Naive thymus-derived CD4-positive, alpha-beta T cell (primary cell): ENCODE results near the gene C3orf18. TPM values are rescaled to one million over a fixed set of nuclear protein-coding genes. Genes with fewer than 3 reads are reported as not detected.

Source experiments
- ATAC-seq: fragments of 150-1000 bp; cut with Tn5 transposase; 2 replicates; pipeline ENCODE4 v1.10.0; 2021; ENCODE audit warnings: mild to moderate bottlenecking, moderate library complexity
- CTCF ChIA-PET: fragments of 350-600 bp; sonication (Branson Sonifier 250); formaldehyde crosslinking; loops from one replicate; lab custom pipeline; 2021; ENCODE audit warnings: antibody characterized with exemption; lab: Charles Lee
- POLR2A ChIA-PET: fragments of 350-600 bp; sonication (Branson Sonifier 250); formaldehyde crosslinking; loops from one replicate; lab custom pipeline; 2021; ENCODE audit warnings: antibody characterized with exemption, inconsistent platforms; lab: Charles Lee
- DNase-seq, 9 donors: peaks; one replicate each; pipeline versions ENCODE4 v3.0.0 to v3.0.0-alpha.2; 2020 to 2022; ENCODE audit warnings: mixed read lengths in 1 of 9
- H3K27ac ChIP-seq: one replicate; pipeline ENCODE4 v1.7.0; 2013; ENCODE audit warnings: mild to moderate bottlenecking, low read depth, low read length, moderate library complexity
- H3K27me3 ChIP-seq, 2 donors: one replicate each; pipeline ENCODE4 v1.7.0; 2013; ENCODE audit warnings: low read length in 2 of 2, mild to moderate bottlenecking in 2 of 2, moderate library complexity in 2 of 2; ENCODE audit not compliant: control insufficient read depth in 2 of 2, insufficient read depth in 2 of 2
- H3K36me3 ChIP-seq, 3 experiments: 1 replicate in 2 of 3; 2 replicates in 1 of 3; pipeline ENCODE4 v1.7.0; 2013; ENCODE audit warnings: low read length in 3 of 3, mild to moderate bottlenecking in 3 of 3, moderate library complexity in 1 of 3; ENCODE audit not compliant: insufficient read depth in 3 of 3, control insufficient read depth in 2 of 3
- H3K4me1 ChIP-seq, 2 donors: one replicate each; pipeline ENCODE4 v1.7.0; 2013; ENCODE audit warnings: low read length in 2 of 2, mild to moderate bottlenecking in 2 of 2, moderate library complexity in 1 of 2; ENCODE audit not compliant: control insufficient read depth in 2 of 2, insufficient read depth in 2 of 2
- H3K4me3 ChIP-seq: 2 replicates; pipeline ENCODE4 v1.7.0; 2013; ENCODE audit warnings: mild to moderate bottlenecking, low read length
- H3K9me3 ChIP-seq, 3 experiments: 1 replicate in 2 of 3; 2 replicates in 1 of 3; pipeline ENCODE4 v1.7.0; 2013; ENCODE audit warnings: low read length in 3 of 3; ENCODE audit not compliant: control insufficient read depth in 2 of 3
- H3K27ac Mint-ChIP-seq, 9 donors: one replicate each; pipeline ENCODE4 v1.8.0; 2020 to 2022; ENCODE audit warnings: mixed read lengths in 9 of 9, mild to moderate bottlenecking in 8 of 9, moderate library complexity in 5 of 9, inconsistent platforms in 2 of 9
- H3K27me3 Mint-ChIP-seq, 5 donors: one replicate each; pipeline ENCODE4 v1.8.0; 2021 to 2022; ENCODE audit warnings: mixed read lengths in 5 of 5, mild to moderate bottlenecking in 1 of 5
- H3K36me3 Mint-ChIP-seq, 5 donors: one replicate each; pipeline ENCODE4 v1.8.0; 2020 to 2022; ENCODE audit warnings: mixed read lengths in 5 of 5, mild to moderate bottlenecking in 3 of 5, inconsistent platforms in 1 of 5
- H3K4me1 Mint-ChIP-seq, 7 donors: one replicate each; pipeline ENCODE4 v1.8.0; 2020 to 2022; ENCODE audit warnings: mixed read lengths in 7 of 7, mild to moderate bottlenecking in 3 of 7, inconsistent platforms in 1 of 7
- H3K4me3 Mint-ChIP-seq, 10 donors: one replicate each; pipeline ENCODE4 v1.8.0; 2020 to 2022; ENCODE audit warnings: mild to moderate bottlenecking in 10 of 10, mixed read lengths in 10 of 10, moderate library complexity in 6 of 10, inconsistent platforms in 2 of 10
- H3K9me3 Mint-ChIP-seq, 11 donors: one replicate each; pipeline ENCODE4 v1.8.0; 2020 to 2022; ENCODE audit warnings: mixed read lengths in 11 of 11, mild to moderate bottlenecking in 4 of 11, inconsistent platforms in 1 of 11, moderate library complexity in 1 of 11
- intact Hi-C, 2 donors: fragments of 100-400 bp; cut with micrococcal nuclease; formaldehyde crosslinking; loops; one replicate each; pipeline ENCODE4 v1.15.1; 2023
- polyA plus RNA-seq, 2 donors: library from polyadenylated mRNA; unstranded; fragments of 300-500 nt; fragmentation: Illumina TruSeq; gene quantifications; one replicate each; pipeline ENCODE4 v1.2.3, GENCODE V29; 2021
- total RNA-seq, 6 experiments: library from RNA in 5 of 6; stranded (reverse) in 5 of 6; gene quantifications; 1 replicate in 5 of 6; 2 replicates in 1 of 6; pipeline ENCODE4 v1.2.3 and lab custom pipeline; 2021 to 2026

Gene C3orf18
- total and polyA plus RNA-seq, 7 experiments from 2014 or later: 11.1 to 67.5 (median 16.4) TPM

DNA sequence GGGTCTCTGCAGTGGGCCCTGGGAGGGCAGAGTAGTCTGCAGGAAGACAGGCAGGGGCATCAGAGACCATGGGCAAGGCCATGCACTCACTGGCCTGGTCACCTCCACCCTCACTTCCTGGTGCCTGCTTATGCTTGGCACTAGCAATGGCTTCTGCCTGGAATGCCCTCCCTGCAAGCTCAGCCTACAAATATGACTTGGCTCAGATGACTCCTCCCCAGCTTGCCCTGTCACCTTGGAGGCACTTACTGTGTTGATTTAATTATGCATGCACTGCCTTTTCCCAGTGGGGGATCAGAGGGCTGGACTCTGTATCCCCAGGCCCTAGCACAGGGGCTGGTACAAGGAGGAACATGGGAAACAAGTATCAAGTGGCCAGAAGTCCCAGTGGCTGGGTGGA lies 7.8 kb downstream of the C3orf18 start:
- H3K27me3 Mint-ChIP-seq: no peaks in the 10 kb centered on the region
- CTCF ChIA-PET: no interaction called here
- POLR2A ChIA-PET: no interaction called here
- H3K4me1 Mint-ChIP-seq: peaks cover 0 to 30% (median 4%) of the 10 kb centered on the region in 7 donors
- Histone ChIP-seq H3K27ac (no peak overlapping the region), H3K4me3 (no peak overlapping the region), H3K9me3 (no peaks in the 10 kb centered on the region), H3K27me3 (no peaks in the 10 kb centered on the region), H3K36me3 (no peaks in the 10 kb centered on the region), H3K4me1 (no peaks in the 10 kb centered on the region)
- ATAC-seq (no peak), DNase-seq (no peak)
- H3K36me3 Mint-ChIP-seq: peaks cover 0 to 10% (median 0%) of the 10 kb centered on the region in 5 donors
- intact Hi-C loops: loop anchor here in 1 of 2 donors (10.0 kb wide), 2 partner anchors 365 to 885 kb away; partner anchors contain the start of genes APEH and GNAT1
- no peaks in the 10 kb centered on the region for H3K9me3 Mint-ChIP-seq
- no peak overlapping the region for H3K27ac Mint-ChIP-seq
- no peak overlapping the region for H3K4me3 Mint-ChIP-seq

DNA sequence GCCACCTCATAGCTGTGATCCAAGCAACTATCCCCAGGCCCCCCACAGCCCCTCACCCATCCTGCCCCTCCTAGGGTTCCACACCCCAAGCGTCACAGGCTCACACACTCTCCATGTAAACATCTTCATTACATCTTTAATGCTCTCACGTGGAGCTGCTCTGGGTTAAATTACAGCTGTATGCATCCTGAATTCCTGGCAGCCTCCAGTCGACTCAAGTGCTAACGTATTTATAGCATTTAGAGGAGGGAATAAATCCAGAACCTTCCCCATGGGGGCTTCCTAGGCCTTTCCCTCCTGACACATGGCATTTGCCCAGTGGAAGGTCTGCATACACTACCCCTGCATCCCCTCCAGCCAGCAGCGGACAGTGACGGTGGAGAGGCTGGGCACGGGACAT lies 9.6 kb downstream of the C3orf18 start:
- intact Hi-C loops: no loop called here

DNA sequence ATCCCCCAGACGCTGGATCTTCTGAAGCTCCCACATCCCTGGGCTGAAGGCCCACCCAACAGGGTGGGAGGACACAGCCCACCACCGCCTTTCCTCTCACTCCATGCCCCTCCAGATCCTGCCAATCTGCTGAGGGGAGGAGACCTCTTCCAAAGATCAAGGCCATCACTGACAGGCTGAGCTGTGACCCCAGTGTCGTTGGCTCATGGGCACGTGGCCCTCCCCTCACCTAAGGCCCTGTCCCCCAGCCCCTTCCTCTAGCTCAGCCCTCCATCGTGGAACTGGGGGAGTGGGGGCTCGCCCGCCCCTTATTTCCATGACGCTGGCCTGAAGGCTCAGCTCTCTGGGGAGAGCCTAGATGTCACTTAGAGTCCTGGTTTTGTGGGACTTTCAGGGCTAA lies 10.4 kb downstream of the C3orf18 start:
- Mint-ChIP-seq H3K27ac (no peak overlapping the region), H3K9me3 (no peaks in the 10 kb centered on the region), H3K4me3 (no peak overlapping the region), H3K4me1 (peaks cover 0 to 20% (median 0%) of the 10 kb centered on the region in 7 donors), H3K36me3 (peaks cover 0 to 3% (median 0%) of the 10 kb centered on the region in 5 donors), H3K27me3 (no peaks in the 10 kb centered on the region)
- Histone ChIP-seq H3K27me3 (no peaks in the 10 kb centered on the region), H3K4me3 (no peak overlapping the region), H3K36me3 (no peaks in the 10 kb centered on the region), H3K9me3 (no peaks in the 10 kb centered on the region), H3K4me1 (no peaks in the 10 kb centered on the region), H3K27ac (no peak overlapping the region)
- ChIA-PET POLR2A (interaction anchor here (0.8 kb wide), 1 partner anchor 11 kb away, joined by 4 read pairs; no protein-coding TSS in a partner anchor), CTCF (interaction anchor here (1.0 kb wide), 1 partner anchor 53 kb away, joined by 3 read pairs; no protein-coding TSS in a partner anchor)
- ATAC-seq: no peak
- DNase-seq: no peak
- intact Hi-C loops: no loop called here

More for the DNA sequence above, 9.6 kb downstream of the C3orf18 start:
- H3K36me3 Mint-ChIP-seq: peaks cover 0 to 4% (median 0%) of the 10 kb centered on the region in 5 donors
- Histone ChIP-seq H3K27me3 (no peaks in the 10 kb centered on the region), H3K4me3 (no peak overlapping the region), H3K4me1 (no peaks in the 10 kb centered on the region), H3K36me3 (no peaks in the 10 kb centered on the region), H3K9me3 (no peaks in the 10 kb centered on the region), H3K27ac (no peak overlapping the region)
- ChIA-PET CTCF (no interaction called here), POLR2A (interaction anchor here (0.8 kb wide), 1 partner anchor 11 kb away, joined by 4 read pairs; no protein-coding TSS in a partner anchor)
- no peak for ATAC-seq
- peaks cover 0 to 19% (median 0%) of the 10 kb centered on the region in 7 donors for H3K4me1 Mint-ChIP-seq
- H3K4me3 Mint-ChIP-seq: no peak overlapping the region
- no peak for DNase-seq
- no peak overlapping the region for H3K27ac Mint-ChIP-seq
- H3K9me3 Mint-ChIP-seq: no peaks in the 10 kb centered on the region
- no peaks in the 10 kb centered on the region for H3K27me3 Mint-ChIP-seq

DNA sequence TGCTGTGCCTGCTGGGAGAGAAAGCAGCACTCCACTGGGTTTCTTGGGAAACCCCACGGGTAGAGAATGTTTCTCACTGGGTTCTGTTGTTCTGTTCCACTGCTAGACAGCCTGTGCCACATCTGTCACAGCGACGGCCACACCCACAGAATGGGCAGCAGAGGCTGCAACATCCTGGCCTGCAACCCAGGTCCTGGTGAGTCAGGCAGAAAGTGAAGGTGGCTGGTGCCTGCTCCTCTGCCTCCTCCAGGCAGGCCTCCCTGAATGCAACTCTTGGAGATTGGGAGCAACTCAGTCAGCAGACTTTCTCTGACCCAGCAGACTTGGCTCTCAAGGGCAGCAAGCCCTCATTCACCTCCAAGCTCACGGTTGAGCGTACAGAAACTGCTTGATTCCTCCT lies 13.0 kb downstream of the C3orf18 start:
- peaks cover 0 to 20% (median 0%) of the 10 kb centered on the region in 7 donors for H3K4me1 Mint-ChIP-seq
- no peaks in the 10 kb centered on the region for H3K27me3 ChIP-seq
- DNase-seq (no peak), ATAC-seq (peak; percentile 30)
- no peak overlapping the region for H3K4me3 Mint-ChIP-seq
- no peak overlapping the region for H3K4me3 ChIP-seq
- H3K27ac ChIP-seq: no peak overlapping the region
- H3K4me1 ChIP-seq: no peaks in the 10 kb centered on the region
- no peaks in the 10 kb centered on the region for H3K9me3 ChIP-seq
- H3K27me3 Mint-ChIP-seq: no peaks in the 10 kb centered on the region
- POLR2A ChIA-PET: interaction anchor here (0.5 to 1.4 kb wide), 2 partner anchors 19 to 311 kb away, joined by 3 read pairs; no protein-coding TSS in a partner anchor
- H3K9me3 Mint-ChIP-seq: no peaks in the 10 kb centered on the region
- H3K36me3 Mint-ChIP-seq: peaks cover 0 to 3% (median 0%) of the 10 kb centered on the region in 5 donors
- no peak overlapping the region for H3K27ac Mint-ChIP-seq
- intact Hi-C loops: loop anchor here in 1 of 2 donors (5.0 kb wide), 1 partner anchor 37 kb away; no protein-coding TSS in a partner anchor
- H3K36me3 ChIP-seq: no peaks in the 10 kb centered on the region
- CTCF ChIA-PET: interaction anchor here (0.7 to 1.2 kb wide), 2 partner anchors 12 to 13 kb away, joined by 3 to 4 read pairs; no protein-coding TSS in a partner anchor

DNA sequence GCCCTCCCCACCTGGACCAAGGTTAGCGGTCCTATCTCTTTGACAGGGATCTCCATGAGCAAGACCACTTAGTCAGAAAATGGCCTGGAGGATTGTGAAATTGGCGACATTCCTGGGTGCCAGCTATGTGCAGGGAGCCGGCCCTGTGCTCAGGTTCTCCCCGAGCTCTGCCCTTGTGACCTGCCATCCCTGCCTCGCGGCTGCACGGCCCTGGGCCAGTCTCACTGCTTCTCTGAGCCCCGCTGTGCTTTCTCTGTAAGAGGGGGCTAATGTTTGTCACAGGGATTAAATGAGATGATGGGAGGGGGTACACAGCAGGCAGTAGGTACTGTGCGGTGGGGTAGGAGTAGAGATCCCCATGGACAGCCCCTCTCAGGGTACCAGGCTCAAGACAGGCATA lies 14.9 kb downstream of the C3orf18 start:
- H3K9me3 Mint-ChIP-seq: no peaks in the 10 kb centered on the region
- no peak overlapping the region for H3K4me3 ChIP-seq
- peaks cover 0 to 20% (median 0%) of the 10 kb centered on the region in 7 donors for H3K4me1 Mint-ChIP-seq
- H3K27me3 ChIP-seq: no peaks in the 10 kb centered on the region
- ATAC-seq (no peak), DNase-seq (no peak)
- H3K27ac Mint-ChIP-seq: no peak overlapping the region
- ChIA-PET CTCF (interaction anchor here (1.2 kb wide), 1 partner anchor 64 kb away, joined by 5 read pairs; no protein-coding TSS in a partner anchor), POLR2A (no interaction called here)
- no peak overlapping the region for H3K4me3 Mint-ChIP-seq
- intact Hi-C loops: loop anchor here in 1 of 2 donors (5.0 kb wide), 1 partner anchor 35 kb away; no protein-coding TSS in a partner anchor
- no peaks in the 10 kb centered on the region for H3K36me3 ChIP-seq
- no peaks in the 10 kb centered on the region for H3K36me3 Mint-ChIP-seq
- H3K27me3 Mint-ChIP-seq: no peaks in the 10 kb centered on the region
- H3K27ac ChIP-seq: no peak overlapping the region
- no peaks in the 10 kb centered on the region for H3K4me1 ChIP-seq
- H3K9me3 ChIP-seq: no peaks in the 10 kb centered on the region

DNA sequence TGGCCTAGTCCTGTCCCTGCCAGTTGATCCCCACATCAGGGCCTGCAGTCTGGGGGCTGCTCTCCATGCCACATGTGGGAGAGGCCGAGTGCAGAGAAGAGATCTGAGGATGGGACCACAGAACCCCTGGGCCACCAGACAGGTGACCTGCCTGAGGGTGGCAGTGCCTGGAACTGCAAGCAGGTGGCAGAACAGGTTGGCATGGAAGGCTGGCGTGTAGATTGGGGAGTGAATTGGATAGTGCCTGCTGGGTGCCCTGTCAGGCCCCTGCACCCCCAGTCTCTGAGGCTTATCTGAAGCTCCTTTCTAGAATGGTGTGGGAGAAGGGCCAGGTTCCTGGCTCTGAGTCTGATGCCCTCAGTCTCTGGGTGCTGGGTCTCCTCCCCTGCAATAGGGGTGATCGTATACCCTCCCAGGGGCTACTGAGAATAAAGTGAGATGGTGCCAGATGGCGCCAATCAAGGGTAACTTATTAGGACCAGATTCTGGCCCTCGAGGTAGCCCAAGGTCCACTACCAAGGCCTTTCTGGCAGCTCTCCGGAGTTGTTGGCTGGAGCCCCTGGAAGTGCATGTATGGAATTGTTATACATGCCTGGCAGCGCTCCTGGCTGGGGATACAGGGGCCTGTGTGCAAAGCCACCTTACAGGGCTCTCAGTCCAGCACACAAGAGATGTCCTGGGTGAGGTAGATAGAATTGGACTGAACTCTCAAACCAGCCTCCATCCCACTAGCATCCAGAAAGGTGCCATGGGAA lies 15.7 kb downstream of the C3orf18 start:
- Mint-ChIP-seq H3K27ac (no peak overlapping the region), H3K4me3 (no peak overlapping the region), H3K27me3 (no peaks in the 10 kb centered on the region), H3K9me3 (no peaks in the 10 kb centered on the region), H3K36me3 (no peaks in the 10 kb centered on the region), H3K4me1 (peaks cover 0 to 20% (median 0%) of the 10 kb centered on the region in 7 donors)
- H3K9me3 ChIP-seq: no peaks in the 10 kb centered on the region
- no peak for ATAC-seq
- intact Hi-C loops: loop anchor here in 1 of 2 donors (2.0 to 5.0 kb wide), 3 partner anchors 17 to 205 kb away; partner anchors contain the start of gene HEMK1
- ChIA-PET CTCF (interaction anchor here (0.7 to 1.6 kb wide), 6 partner anchors 10 to 205 kb away, joined by 3 to 5 read pairs (median 4); no protein-coding TSS in a partner anchor), POLR2A (interaction anchor here (0.8 kb wide), 1 partner anchor 203 kb away, joined by 3 read pairs; no protein-coding TSS in a partner anchor)
- H3K4me3 ChIP-seq: no peak overlapping the region
- H3K4me1 ChIP-seq: no peaks in the 10 kb centered on the region
- no peak overlapping the region for H3K27ac ChIP-seq
- H3K27me3 ChIP-seq: no peaks in the 10 kb centered on the region
- DNase-seq: no peak
- H3K36me3 ChIP-seq: no peaks in the 10 kb centered on the region
